HCT116 (cell line): ENCODE results near the gene SLC25A51. TPM values are rescaled to one million over a fixed set of nuclear protein-coding genes. Genes with fewer than 3 reads are reported as not detected.
A peak's percentile ranks its signal among the peaks of the same experiment; 100 is the strongest.

Source experiments
- ATAC-seq: fragments of 200-7000 bp; cut with Tn5 transposase; 2 replicates; pipeline ENCODE4 v1.9.1; 2020; ENCODE audit warnings: mild to moderate bottlenecking, moderate library complexity
- BruUV-seq: library from RNA; stranded (reverse); fragments of 400-500 nt; replicated peaks from 2 replicates; lab custom pipeline; 2021; lab: Mats Ljungman, UMichigan
- CTCF ChIA-PET: fragments of 300-600 bp; sonication (Branson Sonifier 250); formaldehyde crosslinking; loops from one replicate; lab custom pipeline; 2021; ENCODE audit warnings: antibody characterized with exemption; lab: Charles Lee
- POLR2A ChIA-PET: fragments of 300-600, 350-600 bp; sonication (Branson Sonifier 250); formaldehyde crosslinking; loops from one replicate; lab custom pipeline; 2021; ENCODE audit warnings: antibody characterized with exemption; lab: Charles Lee
- RAD21 ChIA-PET, 2 experiments: fragments of 300-600 bp; sonication (Branson Sonifier 250); formaldehyde crosslinking; loops; one replicate each; lab custom pipeline; 2023; ENCODE audit warnings: low total read pairs in 2 of 2; ENCODE audit not compliant: uncharacterized antibody in 2 of 2, unreplicated experiment in 2 of 2, low non-redundant PET in 1 of 2; lab: Charles Lee
- DNase-seq: peaks from one replicate; pipeline ENCODE4 v3.0.0-alpha.2; 2010; ENCODE audit warnings: low read depth, low spot score
- H2AFZ ChIP-seq: fragments of 200-600 bp; shearing (Covaris generic), sonication (generic); 2 replicates; pipeline ENCODE4 v1.6.1; 2017; ENCODE audit warnings: low read depth, mixed run types, mixed read lengths, antibody characterized with exemption, low read length; ENCODE audit not compliant: poor library complexity, severe bottlenecking
- H3K27ac ChIP-seq: 2 replicates; pipeline ENCODE4 v1.5.1; 2012; ENCODE audit warnings: low read depth, low read length
- H3K27me3 ChIP-seq: fragments of 200-600 bp; sonication (generic); 2 replicates; pipeline ENCODE4 v1.6.1; 2016; ENCODE audit warnings: mixed run types, low read length, mixed read lengths; ENCODE audit not compliant: insufficient read depth
- H3K36me3 ChIP-seq, 2 experiments: fragments of 200-500 bp in 1 of 2; fragments of 200-600 bp in 1 of 2; sonication (Bioruptor generic) in 1 of 2; sonication (generic) in 1 of 2; 2 replicates each; pipeline versions ENCODE4 v1.5.1 to v1.6.1; 2014 to 2016; ENCODE audit warnings: low read length in 2 of 2, inconsistent platforms in 1 of 2, mixed read lengths in 1 of 2, mixed run types in 1 of 2; ENCODE audit not compliant: insufficient read depth in 2 of 2, control insufficient read depth in 1 of 2
- H3K4me1 ChIP-seq, 2 experiments: fragments of 200-600 bp in 1 of 2; sonication (generic) in 1 of 2; 2 replicates each; pipeline versions ENCODE4 v1.5.1 to v1.6.1; 2012 to 2017; ENCODE audit warnings: low read length in 2 of 2, inconsistent platforms in 1 of 2, mild to moderate bottlenecking in 1 of 2, mixed read lengths in 1 of 2, mixed run types in 1 of 2, moderate library complexity in 1 of 2; ENCODE audit not compliant: insufficient read depth in 2 of 2, control insufficient read depth in 1 of 2
- H3K4me2 ChIP-seq: fragments of 200-600 bp; sonication (generic); 2 replicates; pipeline ENCODE4 v1.6.1; 2017; ENCODE audit warnings: mixed run types, low read length, mixed read lengths
- H3K4me3 ChIP-seq, 2 experiments: fragments of 200-600 bp in 1 of 2; sonication (generic) in 1 of 2; replicated peaks in 1 of 2; 2 replicates each; pipeline ENCODE4 v1.5.1; 2011 to 2016; ENCODE audit warnings: low read length in 2 of 2, control low read depth in 1 of 2, low read depth in 1 of 2, mild to moderate bottlenecking in 1 of 2, mixed read lengths in 1 of 2, mixed run types in 1 of 2
- H3K79me2 ChIP-seq: fragments of 200-600 bp; sonication (generic); 2 replicates; pipeline ENCODE4 v1.6.1; 2017; ENCODE audit warnings: mild to moderate bottlenecking, mixed run types, low read length, moderate library complexity, mixed read lengths; ENCODE audit not compliant: insufficient read depth
- H3K9ac ChIP-seq: fragments of 200-600 bp; sonication (generic); 2 replicates; pipeline ENCODE4 v1.6.1; 2016; ENCODE audit warnings: low read length, mixed read lengths
- H3K9me2 ChIP-seq: fragments of 200-600 bp; sonication (generic), shearing (Covaris generic); 2 replicates; pipeline ENCODE4 v1.6.1; 2017; ENCODE audit warnings: mixed run types, mild to moderate bottlenecking, moderate library complexity; ENCODE audit not compliant: insufficient read depth
- H3K9me3 ChIP-seq, 2 experiments: fragments of 200-500 bp in 1 of 2; fragments of 200-600 bp in 1 of 2; sonication (Bioruptor generic) in 1 of 2; sonication (generic) in 1 of 2; 2 replicates each; pipeline ENCODE4 v1.6.1; 2014 to 2017; ENCODE audit warnings: low read length in 2 of 2, mixed read lengths in 2 of 2, inconsistent platforms in 1 of 2, low read depth in 1 of 2, mild to moderate bottlenecking in 1 of 2, mixed run types in 1 of 2, moderate library complexity in 1 of 2; ENCODE audit not compliant: control insufficient read depth in 1 of 2, insufficient read depth in 1 of 2
- H4K20me1 ChIP-seq: fragments of 200-600 bp; sonication (generic), shearing (Covaris generic); 2 replicates; pipeline ENCODE4 v1.6.1; 2017; ENCODE audit warnings: mixed run types, mild to moderate bottlenecking, moderate library complexity; ENCODE audit not compliant: insufficient read depth
- CBX3 ChIP-seq: IDR thresholded peaks from 2 replicates; pipeline ENCODE4 v1.6.1; 2012; ENCODE audit warnings: low read depth
- CTCF ChIP-seq, 3 experiments: fragments of 200-600 bp in 1 of 3; sonication (generic) in 1 of 3; IDR thresholded peaks in 2 of 3; conservative IDR thresholded peaks in 1 of 3; 2 replicates each; pipeline ENCODE4 v1.5.1; 2012 to 2017; ENCODE audit warnings: low read depth in 2 of 3, low read length in 2 of 3, antibody characterized with exemption in 1 of 3, borderline replicate concordance in 1 of 3, control low read depth in 1 of 3, mild to moderate bottlenecking in 1 of 3, mixed read lengths in 1 of 3, mixed run types in 1 of 3, moderate library complexity in 1 of 3; ENCODE audit not compliant: insufficient read depth in 1 of 3
- EGR1 ChIP-seq: IDR thresholded peaks from 2 replicates; pipeline ENCODE4 v1.6.1; 2012; ENCODE audit warnings: low read depth
- EZH2phosphoT487 ChIP-seq: fragments of 200-600 bp; IDR thresholded peaks from 2 replicates; pipeline ENCODE4 v1.6.1; 2018; ENCODE audit warnings: antibody characterized with exemption, borderline replicate concordance
- FOSL1 ChIP-seq: IDR thresholded peaks from 2 replicates; pipeline ENCODE4 v1.6.1; 2012; ENCODE audit warnings: low read depth
- JUND ChIP-seq: IDR thresholded peaks from 2 replicates; pipeline ENCODE4 v1.6.1; 2012
- MAX ChIP-seq: IDR thresholded peaks from 2 replicates; pipeline ENCODE4 v1.6.1; 2012
- POLR2A ChIP-seq: IDR thresholded peaks from 2 replicates; pipeline ENCODE4 v1.7.0; 2011; ENCODE audit warnings: borderline replicate concordance; ENCODE audit not compliant: insufficient read depth, insufficient read length; ENCODE audit errors: extremely low read depth
- POLR2AphosphoS5 ChIP-seq: IDR thresholded peaks from 2 replicates; pipeline ENCODE4 v1.6.1; 2011; ENCODE audit warnings: mild to moderate bottlenecking, low read depth, low read length, moderate library complexity
- RAD21 ChIP-seq: IDR thresholded peaks from 2 replicates; pipeline ENCODE4 v1.6.1; 2012; ENCODE audit warnings: low read depth, mild to moderate bottlenecking
- SIN3A ChIP-seq: IDR thresholded peaks from 2 replicates; pipeline ENCODE4 v1.6.1; 2012; ENCODE audit warnings: low read depth
- SP1 ChIP-seq: IDR thresholded peaks from 2 replicates; pipeline ENCODE4 v1.6.1; 2012; ENCODE audit warnings: low read depth
- YY1 ChIP-seq: IDR thresholded peaks from 2 replicates; pipeline ENCODE4 v1.6.1; 2011; ENCODE audit warnings: low read length, low read depth, moderate library complexity, mild to moderate bottlenecking; ENCODE audit not compliant: insufficient replicate concordance; ENCODE audit errors: extremely low read depth
- ZBTB33 ChIP-seq: IDR thresholded peaks from 2 replicates; pipeline ENCODE4 v1.6.1; 2011; ENCODE audit warnings: mild to moderate bottlenecking, low read length, moderate library complexity; ENCODE audit not compliant: insufficient replicate concordance; ENCODE audit errors: extremely low read depth
- intact Hi-C: fragments of 100-400 bp; cut with micrococcal nuclease; formaldehyde crosslinking; loops from 2 replicates; pipeline ENCODE4 v1.10.0; 2022
- total RNA-seq: library from RNA; stranded (reverse); gene quantifications from one replicate; pipeline ENCODE4 v1.2.1, GENCODE V29; 2021; ENCODE audit not compliant: unreplicated experiment

SLC25A51 gene
- total RNA-seq, 1 experiment from 2014 or later = 27.3 TPM

GRCh38 chr9:37952731-37953130, 48.8 kb upstream of the SLC25A51 start:
- peak overlapping the region; percentile 81 for H3K4me2 ChIP-seq
- H3K4me1 ChIP-seq = peaks cover 44 to 93% of the 10 kb centered on the region in 2 experiments
- H4K20me1 ChIP-seq = no peaks in the 10 kb centered on the region
- no peak overlapping the region for H2AFZ ChIP-seq
- no peaks in the 10 kb centered on the region; the same call in 1 of the 2 replicates for H3K79me2 ChIP-seq
- no peak overlapping the region for H3K9ac ChIP-seq
- RAD21 ChIA-PET = no interaction called here
- H3K27me3 ChIP-seq = no peaks in the 10 kb centered on the region
- CTCF ChIA-PET = no interaction called here
- H3K9me2 ChIP-seq = no peaks in the 10 kb centered on the region
- POLR2A ChIA-PET = interaction anchor here (0.7 kb wide), 1 partner anchor 498 kb away, joined by 3 read pairs; no protein-coding TSS in a partner anchor
- intact Hi-C loops = loop anchor here (5.0 kb wide), 3 partner anchors 40 to 115 kb away; partner anchors contain the start of gene SHB
- H3K9me3 ChIP-seq = no peaks in the 10 kb centered on the region
- ATAC-seq (no peak), DNase-seq (no peak)
- H3K4me3 ChIP-seq = peak overlapping the region in 1 of 2 experiments; percentile 45; a peak in 1 of 4 replicates
- TF ChIP-seq SIN3A (no peak), POLR2AphosphoS5 (peak; percentile 21; the same call in 1 of the 2 replicates)
- no TSS peak for BruUV-seq
- H3K36me3 ChIP-seq = peaks cover 2 to 27% of the 10 kb centered on the region in 2 experiments; a peak in 2 of 4 replicates
- H3K27ac ChIP-seq = peak overlapping the region; percentile 84

- RAD21 ChIA-PET = no interaction called here
- H3K9ac ChIP-seq = no peak overlapping the region
- H3K27me3 ChIP-seq = no peaks in the 10 kb centered on the region
- H3K36me3 ChIP-seq = peaks cover 2 to 31% of the 10 kb centered on the region in 2 experiments; a peak in 2 of 4 replicates
- H3K9me3 ChIP-seq = no peaks in the 10 kb centered on the region
- H3K4me3 ChIP-seq = no peak overlapping the region
- no peak for DNase-seq
- H3K4me2 ChIP-seq = peak overlapping the region; percentile 81; the same call in 1 of the 2 replicates
- no TSS peak for BruUV-seq
- H3K79me2 ChIP-seq = no peaks in the 10 kb centered on the region; the same call in 1 of the 2 replicates
- ATAC-seq = no peak
- POLR2A ChIA-PET = interaction anchor here (2.2 kb wide), 1 partner anchor 35 kb away, joined by 4 read pairs; no protein-coding TSS in a partner anchor
- no peak overlapping the region for H2AFZ ChIP-seq
- peak overlapping the region; percentile 84; the same call in 1 of the 2 replicates for H3K27ac ChIP-seq
- CTCF ChIA-PET = no interaction called here
- intact Hi-C loops = loop anchor here (5.0 kb wide), 3 partner anchors 40 to 115 kb away; partner anchors contain the start of gene SHB
- no peaks in the 10 kb centered on the region for H4K20me1 ChIP-seq
- no peaks in the 10 kb centered on the region for H3K9me2 ChIP-seq
- peaks cover 44 to 89% of the 10 kb centered on the region in 2 experiments for H3K4me1 ChIP-seq
- TF ChIP-seq SIN3A (no peak), EZH2phosphoT487 (no peak), POLR2AphosphoS5 (no peak), POLR2A (no peak), SP1 (no peak), EGR1 (no peak), CBX3 (no peak), YY1 (no peak), FOSL1 (no peak), ZBTB33 (no peak), RAD21 (no peak), CTCF (IDR thresholded peaks at IDR 0.05 in 2 of 3, conservative IDR thresholded peaks at IDR 0.05 in 1 of 3; ENCODE audit: borderline replicate concordance in 1 of 3, insufficient read depth in 1 of 3, low read depth in 2 of 3, low read length in 2 of 3) (no peak), MAX (no peak), JUND (no peak)
These were observed 47.9 kb upstream of the SLC25A51 start for GRCh38 chr9:37951671-37952449.
